Measurements from ENCODE around the gene WAS.

- TF ChIP-seq BACH1 (IDR thresholded peaks at IDR 0.05; ENCODE audit: low read length) (no peak), CTCF (IDR thresholded peaks at IDR 0.05; ENCODE audit: control extremely low read depth in 1 of 3, insufficient read depth in 1 of 3, low read depth in 1 of 3, low read length in 3 of 3) (no peak), POU5F1 (IDR thresholded peaks at IDR 0.05; ENCODE audit: low read depth, low read length) (no peak), EP300 (IDR thresholded peaks at IDR 0.05; ENCODE audit: borderline replicate concordance in 1 of 2, low read depth in 2 of 2, low read length in 2 of 2) (no peak), POLR2A (IDR thresholded peaks at IDR 0.05; ENCODE audit: control extremely low read depth in 1 of 2, low read depth in 2 of 2, low read length in 2 of 2) (no peak), SIN3A (conservative IDR thresholded peaks at IDR 0.05 in 1 of 2, IDR thresholded peaks at IDR 0.05 in 1 of 2; ENCODE audit: low read depth in 1 of 2, low read length in 2 of 2) (no peak), RAD21 (IDR thresholded peaks at IDR 0.05 in 1 of 2, conservative IDR thresholded peaks at IDR 0.05 in 1 of 2; ENCODE audit: low read depth in 2 of 2, low read length in 2 of 2) (no peak)
Measured at GRCh38 chrX:48703228-48703627, 19.6 kb downstream of the WAS start.

Measured in H1 (cell line).